HepG2 (cell line): Measurements from ENCODE around the gene SSTR5. TPM values are rescaled to one million over a fixed set of nuclear protein-coding genes. Genes with fewer than 3 reads are reported as not detected.
A peak's percentile ranks its signal among the peaks of the same experiment; 100 is the strongest.

ENCODE experiments used
- ATAC-seq: fragments of 200-7000 bp; cut with Tn5 transposase; 3 replicates; pipeline ENCODE4 v1.9.1; 2020; ENCODE audit warnings: mild to moderate bottlenecking, moderate library complexity
- BruUV-seq: library from RNA; stranded (reverse); fragments of 400-500 nt; replicated peaks from 2 replicates; lab custom pipeline; 2021; lab: Mats Ljungman, UMichigan
- CTCF ChIA-PET: fragments of 300-600 bp; formaldehyde crosslinking; extraction: SDS; loops from one replicate; lab custom pipeline; 2021; ENCODE audit warnings: low total read pairs, inconsistent platforms, low intra/inter-chr PET ratio; lab: Yijun Ruan, JAX
- POLR2A ChIA-PET: fragments of 350-600 bp; sonication (Branson Sonifier 250); formaldehyde crosslinking; loops from one replicate; lab custom pipeline; 2020; ENCODE audit warnings: antibody characterized with exemption, inconsistent platforms; lab: Yijun Ruan, JAX
- DNase-seq: peaks from one replicate; pipeline ENCODE4 v3.0.0-alpha.2; 2015; ENCODE audit warnings: low spot score
- FAIRE-seq: peaks from 3 replicates; lab custom pipeline; 2011; peaks lifted over from hg19 to GRCh38; lab: Jason Lieb, UNC
- H2AFZ ChIP-seq: one replicate; pipeline ENCODE4 v1.6.1; 2011; ENCODE audit warnings: low read length, inconsistent platforms
- H3K27ac ChIP-seq: fragments of 300-600 bp; 3 replicates; pipeline ENCODE4 v1.8.0; 2011; ENCODE audit warnings: mixed run types, mild to moderate bottlenecking, mixed read lengths, low read length, inconsistent platforms; ENCODE audit not compliant: insufficient read depth; ENCODE audit errors: extremely low read length
- H3K27me3 ChIP-seq, 2 experiments: fragments of 200-600 bp in 1 of 2; 2 replicates in 1 of 2; 3 replicates in 1 of 2; pipeline versions ENCODE4 v1.6.0 to v1.8.0; 2011; ENCODE audit warnings: low read length in 2 of 2, mild to moderate bottlenecking in 2 of 2, moderate library complexity in 2 of 2, inconsistent platforms in 1 of 2; ENCODE audit not compliant: insufficient read depth in 2 of 2, control insufficient read depth in 1 of 2
- H3K36me3 ChIP-seq, 2 experiments: fragments of 200-600 bp in 1 of 2; replicated peaks in 1 of 2; 2 replicates in 1 of 2; 3 replicates in 1 of 2; pipeline versions ENCODE4 v1.5.1 to v1.8.0; 2011; ENCODE audit warnings: low read length in 2 of 2, inconsistent platforms in 1 of 2; ENCODE audit not compliant: insufficient read depth in 2 of 2, control insufficient read depth in 1 of 2
- H3K4me1 ChIP-seq: 2 replicates; pipeline ENCODE4 v1.5.1; 2012; ENCODE audit warnings: low read length, inconsistent platforms; ENCODE audit not compliant: insufficient read depth
- H3K4me2 ChIP-seq: 2 replicates; pipeline ENCODE4 v1.6.0; 2011; ENCODE audit warnings: low read depth, low read length, inconsistent platforms
- H3K4me3 ChIP-seq, 3 experiments: fragments of 200-600 bp in 1 of 3; sonication (generic), shearing (Covaris generic) in 1 of 3; replicated peaks in 1 of 3; 2 replicates each; pipeline ENCODE4 v1.5.1; 2011 to 2016; ENCODE audit warnings: low read length in 3 of 3, inconsistent platforms in 2 of 3, low read depth in 2 of 3, mild to moderate bottlenecking in 2 of 3, control low read depth in 1 of 3, mixed read lengths in 1 of 3; ENCODE audit not compliant: insufficient read depth in 1 of 3
- H3K79me2 ChIP-seq: one replicate; pipeline ENCODE4 v1.6.1; 2011; ENCODE audit warnings: low read length, inconsistent platforms; ENCODE audit not compliant: insufficient read depth
- H3K9ac ChIP-seq: 2 replicates; pipeline ENCODE4 v1.6.0; 2011; ENCODE audit warnings: mild to moderate bottlenecking, low read depth, low read length, inconsistent platforms; ENCODE audit not compliant: insufficient read depth
- H3K9me3 ChIP-seq: 2 replicates; pipeline ENCODE4 v1.5.1; 2012; ENCODE audit warnings: mild to moderate bottlenecking, low read length
- H4K20me1 ChIP-seq: 2 replicates; pipeline ENCODE4 v1.6.0; 2011; ENCODE audit warnings: inconsistent platforms, mild to moderate bottlenecking, low read length, moderate library complexity; ENCODE audit not compliant: insufficient read depth
- HNRNPL ChIP-seq: fragments of 200-400 bp; formaldehyde crosslinking; IDR thresholded peaks from 2 replicates; pipeline ENCODE4 v1.6.1; 2017; ENCODE audit warnings: mild to moderate bottlenecking, low read depth, low read length
- MNT ChIP-seq: fragments of 450-650 bp; IDR thresholded peaks from 2 replicates; pipeline ENCODE4 v1.6.1; 2016
- SSRP1 ChIP-seq: IDR thresholded peaks from 2 replicates; pipeline ENCODE4 v1.6.1; 2016; ENCODE audit warnings: control low read depth
- ZNF687 ChIP-seq: sonication (generic); formaldehyde crosslinking; IDR thresholded peaks from 2 replicates; pipeline ENCODE4 v1.5.1; 2020; ENCODE audit warnings: mild to moderate bottlenecking, missing genetic modification reagents, moderate library complexity
- WGBS: methylation state at CpG from one replicate; pipeline ENCODE4 v1.1.6; 2017; ENCODE audit warnings: low lambda C conversion rate; 5-methylcytosine and 5-hydroxymethylcytosine counted together
- in situ Hi-C: cut with HindIII; loops from 2 replicates; pipeline ENCODE4 v1.10.0; 2017; ENCODE audit warnings: low pct_unique_long_range_greater_than_20kb; ENCODE audit not compliant: extremely low pct_ligation_motif_present
- intact Hi-C: fragments of 100-400 bp; cut with micrococcal nuclease; formaldehyde crosslinking; loops from one replicate; pipeline ENCODE4 v1.10.0; 2022; ENCODE audit not compliant: unreplicated experiment
- polyA plus RNA-seq, 8 experiments: library from polyadenylated mRNA; depleted of rRNA in 3 of 8; stranded (reverse) in 7 of 8; unstranded in 1 of 8; fragments of >200 nt; fragmentation: Illumina TruSeq in 4 of 8; extraction: Trizol in 4 of 8; gene quantifications; 2 replicates each; pipeline versions ENCODE4 v1.2.1 to v1.2.3, GENCODE V29; 2011 to 2016; ENCODE audit warnings: low read depth in 4 of 8, missing spikeins in 1 of 8, mixed read lengths in 1 of 8; ENCODE audit not compliant: insufficient read depth in 1 of 8
- total RNA-seq, 5 experiments: library from RNA; depleted of rRNA; stranded (reverse); fragments of >200 nt; fragmentation: Illumina TruSeq; extraction: Trizol; gene quantifications; 2 replicates each; pipeline ENCODE4 v1.2.3, GENCODE V29; 2016; ENCODE audit warnings: low read depth in 1 of 5

Gene SSTR5
- total and polyA plus RNA-seq, 2 of the 13 experiments (the other 11 are each of a cell fraction or from before 2014, with no cell fraction given) = 0.20 to 0.49 TPM

GRCh38 chr16:1062895-1063294 is 9.7 kb upstream of the SSTR5 start:
- POLR2A ChIA-PET = no interaction called here

More at GRCh38 chr16:1062895-1063294, 9.7 kb upstream of the SSTR5 start:
- peaks cover 28 to 78% of the 10 kb centered on the region in 2 experiments for H3K27me3 ChIP-seq
- intact Hi-C loops = no loop called here
- no TSS peak for BruUV-seq
- no peaks in the 10 kb centered on the region for H3K79me2 ChIP-seq
- ATAC-seq (0 out of 3 replicates have a peak, but pooled peaks have one; percentile 12), FAIRE-seq (no peak), DNase-seq (no peak)
- H3K4me1 ChIP-seq = no peaks in the 10 kb centered on the region
- no peaks in the 10 kb centered on the region for H3K36me3 ChIP-seq
- H4K20me1 ChIP-seq = no peaks in the 10 kb centered on the region; the same call in 1 of the 2 replicates
- CTCF ChIA-PET = no interaction called here
- H3K9ac ChIP-seq = no peak overlapping the region
- H2AFZ ChIP-seq = no peak overlapping the region
- H3K4me3 ChIP-seq = no peak overlapping the region
- peak; percentile 10; the same call in 1 of the 2 replicates for TF ChIP-seq ZNF687 (CRISPR knock-in tag)
- no peak for TF ChIP-seq SSRP1 (CRISPR knock-in tag)
- TF ChIP-seq MNT = peak; percentile 93
- 0 out of 2 replicates have a peak, but pooled peaks have one; percentile 20 for TF ChIP-seq HNRNPL
- in situ Hi-C loops = no loop called here
- H3K9me3 ChIP-seq = no peaks in the 10 kb centered on the region
- WGBS = 0% methylated on average over 3 of the region's 20 CpGs
- H3K27ac ChIP-seq = no peak overlapping the region
- no peak overlapping the region for H3K4me2 ChIP-seq
